HG03039 (cell line): ENCODE results near the gene GMPPB.
A peak's percentile ranks its signal among the peaks of the same experiment; 100 is the strongest.
"Not testable (repeated sequence)": the region's sequence is repeated elsewhere in the genome, so short reads cannot be mapped to it uniquely, and the experiment has no call there.

Experiments used
- ATAC-seq: cut with Tn5 transposase; IDR thresholded peaks from one replicate; pipeline ENCODE4 v1.9.1; 2021; ENCODE audit warnings: mild to moderate bottlenecking, moderate library complexity; ENCODE audit not compliant: unreplicated experiment

Gene GMPPB

GRCh38 chr3:49723628-49724551, at the start of gene GMPPB:
GMPPB (minus strand) TSS chr3:49723951; CDS start chr3:49723726, 225 bp downstream.
- ATAC-seq, result peak; percentile 72

GRCh38 chr3:49772703-49773102, 49.0 kb upstream of the GMPPB start:
- ATAC-seq, result no peak

GRCh38 chr3:49771340-49771938, 47.7 kb upstream of the GMPPB start:
- ATAC-seq, result no peak

- ATAC-seq, result no peak
These were observed 46.2 kb upstream of the GMPPB start for GRCh38 chr3:49769926-49770325.

GRCh38 chr3:49769286-49769915, 45.6 kb upstream of the GMPPB start:
- ATAC-seq, result no peak

- ATAC-seq, result no peak
These were observed 40.2 kb upstream of the GMPPB start for GRCh38 chr3:49763981-49764380.

GRCh38 chr3:49761661-49762060, 37.9 kb upstream of the GMPPB start:
- no peak for ATAC-seq

GRCh38 chr3:49759226-49759625, 35.5 kb upstream of the GMPPB start:
- ATAC-seq, result no peak

- ATAC-seq, result no peak
These were observed 33.4 kb upstream of the GMPPB start for GRCh38 chr3:49757197-49757596.

- no peak for ATAC-seq
These were observed 32.3 kb upstream of the GMPPB start for GRCh38 chr3:49756036-49756435.

- no peak for ATAC-seq
These were observed 30.8 kb upstream of the GMPPB start for GRCh38 chr3:49754536-49754935.

GRCh38 chr3:49751501-49751900, 27.8 kb upstream of the GMPPB start:
- ATAC-seq, result no peak

- ATAC-seq, result no peak
These were observed 26.3 kb upstream of the GMPPB start for GRCh38 chr3:49750056-49750455.

- ATAC-seq, result not testable (repeated sequence)
These were observed 25.1 kb upstream of the GMPPB start for GRCh38 chr3:49748874-49749273.

GRCh38 chr3:49747792-49748480, 24.2 kb upstream of the GMPPB start:
- no peak for ATAC-seq

GRCh38 chr3:49745986-49746385, 22.2 kb upstream of the GMPPB start:
- ATAC-seq, result no peak

GRCh38 chr3:49740427-49740826, 16.7 kb upstream of the GMPPB start:
- ATAC-seq, result no peak

- ATAC-seq, result no peak
These were observed 14.4 kb upstream of the GMPPB start for GRCh38 chr3:49738067-49738713.

GRCh38 chr3:49734752-49735151, 11.0 kb upstream of the GMPPB start:
- no peak for ATAC-seq

- ATAC-seq, result no peak
These were observed 9.8 kb upstream of the GMPPB start for GRCh38 chr3:49733551-49733950.

- ATAC-seq, result no peak
These were observed 8.8 kb upstream of the GMPPB start for GRCh38 chr3:49732597-49732996.
